Glomerular endothelial cell (primary cell): ENCODE measurements around the gene SLC2A13. TPM values are rescaled to one million over a fixed set of nuclear protein-coding genes. Genes with fewer than 3 reads are reported as not detected.
"Not testable (repeated sequence)": the region's sequence is repeated elsewhere in the genome, so short reads cannot be mapped to it uniquely, and the experiment has no call there.

Source experiments
- DNase-seq: peaks from one replicate; pipeline ENCODE4 v3.0.0-alpha.2; 2011; ENCODE audit warnings: low read depth, low spot score; ENCODE audit errors: extremely low read depth
- total RNA-seq: library from RNA; depleted of rRNA; stranded (reverse); fragments of >200 nt; gene quantifications from 2 replicates; pipeline ENCODE4 v1.2.3, GENCODE V29; 2015

Gene SLC2A13
- total RNA-seq, 1 donor from 2014 or later: 5.7 TPM

- no peak for DNase-seq
These were observed 328.4 kb downstream of the SLC2A13 start for GRCh38 chr12:39777465-39777864.

- no peak for DNase-seq
These were observed 332.6 kb downstream of the SLC2A13 start for GRCh38 chr12:39773266-39773665.

- DNase-seq: no peak
These were observed 333.0 kb downstream of the SLC2A13 start for GRCh38 chr12:39772821-39773259.

GRCh38 chr12:39771456-39771855 is 334.4 kb downstream of the SLC2A13 start:
- DNase-seq: no peak

GRCh38 chr12:39764944-39765560 is 340.8 kb downstream of the SLC2A13 start:
- peak; percentile 1 for DNase-seq

GRCh38 chr12:39763890-39764169 is 342.1 kb downstream of the SLC2A13 start:
- DNase-seq: no peak

GRCh38 chr12:39763071-39763889 is 342.6 kb downstream of the SLC2A13 start:
- DNase-seq: no peak

- no peak for DNase-seq
These were observed 350.4 kb downstream of the SLC2A13 start for GRCh38 chr12:39755478-39755877.

- no peak for DNase-seq
These were observed 353.3 kb downstream of the SLC2A13 start for GRCh38 chr12:39752482-39753137.

GRCh38 chr12:39746151-39746550 is 359.7 kb downstream of the SLC2A13 start:
- not testable (repeated sequence) for DNase-seq

- no peak for DNase-seq
These were observed 362.2 kb downstream of the SLC2A13 start for GRCh38 chr12:39743655-39744054.

- DNase-seq: no peak
These were observed 369.5 kb downstream of the SLC2A13 start for GRCh38 chr12:39736406-39736805.

GRCh38 chr12:39723831-39724230 is 382.1 kb downstream of the SLC2A13 start:
- no peak for DNase-seq

GRCh38 chr12:39722504-39722903 is 383.4 kb downstream of the SLC2A13 start:
- DNase-seq: no peak

GRCh38 chr12:39713552-39713951 is 392.3 kb downstream of the SLC2A13 start:
- DNase-seq: no peak

GRCh38 chr12:39712334-39712733 is 393.5 kb downstream of the SLC2A13 start:
- no peak for DNase-seq

Other genes with a start within 250 kb of the SLC2A13 start
- 0.10 and 0.35 TPM in 2 replicates for gene LRRK2, start 118.9 kb upstream of the SLC2A13 start, total RNA-seq